Naive thymus-derived CD4-positive, alpha-beta T cell (primary cell): Measurements from ENCODE around the gene CD72. TPM values are rescaled to one million over a fixed set of nuclear protein-coding genes. Genes with fewer than 3 reads are reported as not detected.

Experiments
- ATAC-seq: fragments of 150-1000 bp; cut with Tn5 transposase; 2 replicates; pipeline ENCODE4 v1.10.0; 2021; ENCODE audit warnings: mild to moderate bottlenecking, moderate library complexity
- CTCF ChIA-PET: fragments of 350-600 bp; sonication (Branson Sonifier 250); formaldehyde crosslinking; loops from one replicate; lab custom pipeline; 2021; ENCODE audit warnings: antibody characterized with exemption; lab: Charles Lee
- POLR2A ChIA-PET: fragments of 350-600 bp; sonication (Branson Sonifier 250); formaldehyde crosslinking; loops from one replicate; lab custom pipeline; 2021; ENCODE audit warnings: antibody characterized with exemption, inconsistent platforms; lab: Charles Lee
- DNase-seq, 9 donors: peaks; one replicate each; pipeline versions ENCODE4 v3.0.0 to v3.0.0-alpha.2; 2020 to 2022; ENCODE audit warnings: mixed read lengths in 1 of 9
- H3K27ac ChIP-seq: one replicate; pipeline ENCODE4 v1.7.0; 2013; ENCODE audit warnings: mild to moderate bottlenecking, low read depth, low read length, moderate library complexity
- H3K27me3 ChIP-seq, 2 donors: one replicate each; pipeline ENCODE4 v1.7.0; 2013; ENCODE audit warnings: low read length in 2 of 2, mild to moderate bottlenecking in 2 of 2, moderate library complexity in 2 of 2; ENCODE audit not compliant: control insufficient read depth in 2 of 2, insufficient read depth in 2 of 2
- H3K36me3 ChIP-seq, 3 experiments: 1 replicate in 2 of 3; 2 replicates in 1 of 3; pipeline ENCODE4 v1.7.0; 2013; ENCODE audit warnings: low read length in 3 of 3, mild to moderate bottlenecking in 3 of 3, moderate library complexity in 1 of 3; ENCODE audit not compliant: insufficient read depth in 3 of 3, control insufficient read depth in 2 of 3
- H3K4me1 ChIP-seq, 2 donors: one replicate each; pipeline ENCODE4 v1.7.0; 2013; ENCODE audit warnings: low read length in 2 of 2, mild to moderate bottlenecking in 2 of 2, moderate library complexity in 1 of 2; ENCODE audit not compliant: control insufficient read depth in 2 of 2, insufficient read depth in 2 of 2
- H3K4me3 ChIP-seq: 2 replicates; pipeline ENCODE4 v1.7.0; 2013; ENCODE audit warnings: mild to moderate bottlenecking, low read length
- H3K9me3 ChIP-seq, 3 experiments: 1 replicate in 2 of 3; 2 replicates in 1 of 3; pipeline ENCODE4 v1.7.0; 2013; ENCODE audit warnings: low read length in 3 of 3; ENCODE audit not compliant: control insufficient read depth in 2 of 3
- H3K27ac Mint-ChIP-seq, 9 donors: one replicate each; pipeline ENCODE4 v1.8.0; 2020 to 2022; ENCODE audit warnings: mixed read lengths in 9 of 9, mild to moderate bottlenecking in 8 of 9, moderate library complexity in 5 of 9, inconsistent platforms in 2 of 9
- H3K27me3 Mint-ChIP-seq, 5 donors: one replicate each; pipeline ENCODE4 v1.8.0; 2021 to 2022; ENCODE audit warnings: mixed read lengths in 5 of 5, mild to moderate bottlenecking in 1 of 5
- H3K36me3 Mint-ChIP-seq, 5 donors: one replicate each; pipeline ENCODE4 v1.8.0; 2020 to 2022; ENCODE audit warnings: mixed read lengths in 5 of 5, mild to moderate bottlenecking in 3 of 5, inconsistent platforms in 1 of 5
- H3K4me1 Mint-ChIP-seq, 7 donors: one replicate each; pipeline ENCODE4 v1.8.0; 2020 to 2022; ENCODE audit warnings: mixed read lengths in 7 of 7, mild to moderate bottlenecking in 3 of 7, inconsistent platforms in 1 of 7
- H3K4me3 Mint-ChIP-seq, 10 donors: one replicate each; pipeline ENCODE4 v1.8.0; 2020 to 2022; ENCODE audit warnings: mild to moderate bottlenecking in 10 of 10, mixed read lengths in 10 of 10, moderate library complexity in 6 of 10, inconsistent platforms in 2 of 10
- H3K9me3 Mint-ChIP-seq, 11 donors: one replicate each; pipeline ENCODE4 v1.8.0; 2020 to 2022; ENCODE audit warnings: mixed read lengths in 11 of 11, mild to moderate bottlenecking in 4 of 11, inconsistent platforms in 1 of 11, moderate library complexity in 1 of 11
- intact Hi-C, 2 donors: fragments of 100-400 bp; cut with micrococcal nuclease; formaldehyde crosslinking; loops; one replicate each; pipeline ENCODE4 v1.15.1; 2023
- polyA plus RNA-seq, 2 donors: library from polyadenylated mRNA; unstranded; fragments of 300-500 nt; fragmentation: Illumina TruSeq; gene quantifications; one replicate each; pipeline ENCODE4 v1.2.3, GENCODE V29; 2021
- total RNA-seq, 6 experiments: library from RNA in 5 of 6; stranded (reverse) in 5 of 6; gene quantifications; 1 replicate in 5 of 6; 2 replicates in 1 of 6; pipeline ENCODE4 v1.2.3 and lab custom pipeline; 2021 to 2026

CD72 gene
- total and polyA plus RNA-seq, 7 experiments from 2014 or later = 0.40 to 12.1 (median 5.2) TPM

DNA sequence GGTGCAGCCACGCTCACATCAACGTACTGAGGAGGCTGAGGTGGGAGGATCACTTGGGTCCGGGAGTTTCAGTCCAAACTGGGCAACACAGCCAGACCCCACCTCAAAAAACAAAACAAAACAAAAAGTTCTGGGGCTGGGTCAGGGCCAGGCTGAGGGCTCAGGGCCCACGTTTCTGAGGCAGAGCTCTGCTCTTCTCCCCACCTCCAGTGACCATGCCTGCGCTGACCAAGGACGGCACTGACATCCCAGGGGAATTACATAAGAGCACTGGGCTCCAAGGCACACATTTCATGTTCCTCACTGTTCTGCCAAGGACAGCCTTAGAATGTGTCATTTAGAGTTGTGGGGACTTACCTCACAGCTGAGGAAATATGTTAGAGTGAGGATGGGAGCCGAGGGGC is 53.6 kb downstream of the CD72 start:
- Mint-ChIP-seq H3K36me3 (peaks cover 0 to 21% (median 4%) of the 10 kb centered on the region in 5 donors), H3K27ac (no peak overlapping the region), H3K9me3 (no peaks in the 10 kb centered on the region), H3K4me3 (no peak overlapping the region), H3K27me3 (no peaks in the 10 kb centered on the region), H3K4me1 (peaks cover 0 to 24% (median 0%) of the 10 kb centered on the region in 7 donors)
- Histone ChIP-seq H3K36me3 (no peaks in the 10 kb centered on the region), H3K4me1 (no peaks in the 10 kb centered on the region), H3K9me3 (no peaks in the 10 kb centered on the region), H3K4me3 (no peak overlapping the region), H3K27me3 (no peaks in the 10 kb centered on the region), H3K27ac (no peak overlapping the region)
- ChIA-PET CTCF (interaction anchor here (1.1 kb wide), 1 partner anchor 13 kb away, joined by 3 read pairs; no protein-coding TSS in a partner anchor), POLR2A (no interaction called here)
- DNase-seq (no peak), ATAC-seq (no peak)
- intact Hi-C loops = no loop called here

DNA sequence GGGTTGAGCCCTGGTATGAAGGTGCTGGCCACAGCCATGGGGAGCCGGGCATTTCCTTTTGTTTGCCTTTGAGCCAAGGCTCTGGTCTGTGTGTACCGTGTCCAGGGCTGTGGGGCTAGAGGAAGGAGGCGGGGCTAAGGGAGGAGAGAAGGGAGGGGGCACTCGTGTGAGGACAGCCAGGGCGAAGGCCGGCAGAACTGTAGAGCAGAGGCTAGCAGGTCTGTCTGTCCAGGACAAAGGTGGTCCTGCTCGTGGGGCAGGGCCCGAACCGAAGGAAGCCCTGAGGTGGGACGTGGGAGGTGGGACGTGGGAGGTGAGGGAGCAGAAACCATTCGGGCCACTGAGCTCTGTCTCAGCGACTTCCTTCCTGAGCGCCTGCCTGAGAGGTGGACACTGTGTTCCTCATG is 54.4 kb downstream of the CD72 start:
- CTCF ChIA-PET = interaction anchor here (1.1 kb wide), 1 partner anchor 12 kb away, joined by 3 read pairs; no protein-coding TSS in a partner anchor
- Mint-ChIP-seq H3K4me1 (peaks cover 0 to 17% (median 0%) of the 10 kb centered on the region in 7 donors), H3K36me3 (peaks cover 0 to 21% (median 4%) of the 10 kb centered on the region in 5 donors), H3K27ac (no peak overlapping the region), H3K4me3 (no peak overlapping the region), H3K9me3 (no peaks in the 10 kb centered on the region), H3K27me3 (no peaks in the 10 kb centered on the region)
- no peak overlapping the region for H3K27ac ChIP-seq
- DNase-seq (no peak), ATAC-seq (no peak)
- no peak overlapping the region for H3K4me3 ChIP-seq
- no peaks in the 10 kb centered on the region for H3K36me3 ChIP-seq
- H3K4me1 ChIP-seq = no peaks in the 10 kb centered on the region
- intact Hi-C loops = no loop called here
- no peaks in the 10 kb centered on the region for H3K9me3 ChIP-seq
- H3K27me3 ChIP-seq = no peaks in the 10 kb centered on the region
- POLR2A ChIA-PET = no interaction called here

DNA sequence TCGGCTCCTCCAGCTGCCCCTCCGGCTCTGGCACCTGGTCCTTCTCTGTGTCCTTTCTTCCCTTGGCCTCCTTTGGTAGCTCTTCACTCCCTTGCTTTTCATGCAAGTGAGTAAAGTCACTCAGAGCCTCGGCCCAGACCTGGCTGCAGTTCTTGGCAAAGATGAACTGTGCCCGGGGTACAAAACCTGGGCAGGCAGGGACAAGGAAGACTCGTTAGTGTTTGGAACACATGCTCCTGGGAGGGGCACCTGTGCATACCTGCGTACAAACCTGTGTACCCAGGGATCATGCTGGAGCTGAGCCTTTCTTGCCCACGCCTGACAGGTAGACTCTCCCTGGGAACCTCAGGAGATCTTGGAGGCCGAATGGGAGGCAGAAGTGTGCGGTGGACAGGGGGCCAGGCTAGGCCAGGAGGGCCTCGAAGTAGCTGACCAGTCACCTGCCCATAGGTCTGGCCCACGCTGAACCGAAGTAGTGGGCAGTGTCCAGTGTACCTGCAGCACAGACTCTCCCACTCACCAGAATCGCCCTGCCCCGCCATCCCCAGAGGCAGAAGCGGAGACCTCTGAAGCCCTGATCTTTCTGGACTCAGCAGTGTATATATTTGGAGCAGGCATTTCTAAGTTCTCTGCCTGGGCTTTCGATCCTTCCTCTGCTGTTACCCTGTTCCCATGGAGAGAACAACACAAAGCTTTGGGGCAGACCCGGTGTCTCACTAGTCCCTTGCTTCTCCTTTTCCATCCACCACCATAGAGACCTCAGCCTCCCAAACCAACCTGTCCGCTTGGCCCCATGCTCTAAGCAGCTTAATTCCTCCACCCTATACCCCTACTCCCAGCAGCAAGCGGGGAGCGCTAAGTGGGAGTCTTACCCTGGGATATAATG is 55.1 kb downstream of the CD72 start:
- intact Hi-C loops = no loop called here
- POLR2A ChIA-PET = no interaction called here
- no peaks in the 10 kb centered on the region for H3K36me3 ChIP-seq
- no peak overlapping the region for H3K27ac ChIP-seq
- no peaks in the 10 kb centered on the region for H3K9me3 ChIP-seq
- no peaks in the 10 kb centered on the region for H3K27me3 ChIP-seq
- no peak overlapping the region for H3K4me3 ChIP-seq
- CTCF ChIA-PET = no interaction called here
- Mint-ChIP-seq H3K27ac (peak overlapping the region in 2 of 9 donors; percentile 43 to 56), H3K36me3 (peaks cover 0 to 21% (median 4%) of the 10 kb centered on the region in 5 donors), H3K27me3 (no peaks in the 10 kb centered on the region), H3K4me1 (peaks cover 0 to 17% (median 0%) of the 10 kb centered on the region in 7 donors), H3K4me3 (no peak overlapping the region), H3K9me3 (no peaks in the 10 kb centered on the region)
- DNase-seq (no peak), ATAC-seq (no peak)
- H3K4me1 ChIP-seq = no peaks in the 10 kb centered on the region

DNA sequence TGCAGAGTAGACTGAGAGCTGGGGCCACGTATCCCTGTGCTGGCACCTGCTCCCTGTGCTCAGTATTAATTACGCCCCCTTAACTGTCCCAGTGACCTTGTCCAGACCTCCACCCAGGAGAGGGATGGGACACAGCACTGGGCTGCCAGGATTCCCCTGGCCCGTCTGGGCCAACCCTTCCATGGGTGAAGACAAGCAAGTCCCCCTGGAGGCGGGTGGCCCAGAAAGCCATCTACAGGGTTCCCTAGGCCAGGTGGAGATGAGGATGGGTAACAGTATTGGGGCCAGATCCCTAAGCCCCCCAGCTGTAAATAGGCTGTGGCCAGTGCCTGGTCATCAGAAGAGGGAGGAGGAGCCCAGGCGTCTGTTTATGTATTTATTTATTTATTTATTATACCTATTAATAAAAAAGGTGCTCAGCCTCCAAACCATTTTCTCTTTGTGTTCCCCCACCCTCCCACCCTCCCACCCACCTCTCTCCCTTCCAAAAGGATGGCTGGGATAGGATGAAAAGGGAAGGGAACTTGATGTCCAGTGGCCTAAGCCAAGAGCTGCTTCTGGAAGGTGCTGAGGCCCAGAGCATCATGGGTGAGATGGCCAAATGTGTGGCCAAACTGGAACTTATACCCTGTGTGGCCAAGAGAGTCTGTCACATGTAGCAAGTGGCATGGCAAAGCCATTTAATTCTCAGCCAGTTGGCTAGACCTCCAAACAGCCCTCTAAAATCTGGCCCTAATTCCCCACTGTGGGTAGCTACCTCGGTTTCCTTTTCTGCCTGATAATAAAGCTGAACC is 56.5 kb downstream of the CD72 start:
- intact Hi-C loops = no loop called here

DNA sequence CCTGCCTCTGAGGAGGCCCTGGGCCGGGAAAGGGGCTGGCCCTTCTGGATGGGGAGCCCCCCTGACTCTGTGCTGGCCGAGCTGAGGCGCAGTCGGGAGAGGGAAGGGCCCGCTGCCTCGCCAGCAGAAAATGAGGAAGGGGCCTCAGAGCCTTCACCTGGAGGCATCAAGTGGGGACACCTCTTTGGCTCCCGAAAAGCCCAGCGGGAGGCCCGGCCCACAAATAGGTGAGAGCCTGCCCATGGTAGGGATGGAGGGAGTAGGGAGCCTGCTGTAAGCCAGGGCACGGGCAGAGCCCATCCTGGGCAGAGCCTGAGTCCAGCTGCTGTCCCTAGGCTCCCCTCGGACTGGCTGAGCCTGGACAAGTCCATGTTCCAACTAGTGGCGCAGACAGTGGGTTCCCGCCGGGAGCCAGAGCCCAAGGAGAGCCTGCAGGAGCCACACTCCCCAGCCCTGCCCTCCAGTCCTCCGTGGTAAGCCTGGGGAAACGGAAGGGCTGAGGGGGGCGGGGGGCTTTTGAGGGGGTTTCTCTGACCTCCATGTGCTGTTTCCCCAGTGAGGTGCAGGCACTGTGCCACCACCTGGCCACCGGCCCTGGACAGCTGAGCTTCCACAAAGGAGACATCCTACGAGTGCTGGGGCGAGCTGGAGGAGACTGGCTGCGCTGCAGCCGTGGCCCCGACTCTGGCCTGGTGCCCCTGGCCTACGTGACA is 57.4 kb downstream of the CD72 start:
- H3K4me3 ChIP-seq = no peak overlapping the region
- Mint-ChIP-seq H3K27ac (peak overlapping the region in 1 of 9 donors; percentile 28), H3K4me3 (no peak overlapping the region), H3K4me1 (peaks cover 0 to 9% (median 0%) of the 10 kb centered on the region in 7 donors), H3K36me3 (peaks cover 0 to 22% (median 4%) of the 10 kb centered on the region in 5 donors), H3K9me3 (no peaks in the 10 kb centered on the region), H3K27me3 (no peaks in the 10 kb centered on the region)
- ATAC-seq = no peak
- no peaks in the 10 kb centered on the region for H3K36me3 ChIP-seq
- ChIA-PET CTCF (no interaction called here), POLR2A (no interaction called here)
- H3K9me3 ChIP-seq = no peaks in the 10 kb centered on the region
- DNase-seq = no peak
- no peaks in the 10 kb centered on the region for H3K4me1 ChIP-seq
- intact Hi-C loops = no loop called here
- no peak overlapping the region for H3K27ac ChIP-seq
- no peaks in the 10 kb centered on the region for H3K27me3 ChIP-seq

More for the DNA sequence above, 56.5 kb downstream of the CD72 start:
- no peaks in the 10 kb centered on the region for H3K36me3 ChIP-seq
- no peak for ATAC-seq
- H3K27me3 ChIP-seq = no peaks in the 10 kb centered on the region
- peaks cover 0 to 23% (median 4%) of the 10 kb centered on the region in 5 donors for H3K36me3 Mint-ChIP-seq
- no peaks in the 10 kb centered on the region for H3K9me3 Mint-ChIP-seq
- H3K9me3 ChIP-seq = no peaks in the 10 kb centered on the region
- H3K4me3 ChIP-seq = no peak overlapping the region
- ChIA-PET CTCF (no interaction called here), POLR2A (no interaction called here)
- no peak overlapping the region for H3K27ac ChIP-seq
- no peaks in the 10 kb centered on the region for H3K4me1 ChIP-seq
- H3K4me3 Mint-ChIP-seq = no peak overlapping the region
- DNase-seq = no peak
- H3K27ac Mint-ChIP-seq = peak overlapping the region in 1 of 9 donors; percentile 28
- H3K4me1 Mint-ChIP-seq = peaks cover 0 to 12% (median 0%) of the 10 kb centered on the region in 7 donors
- no peaks in the 10 kb centered on the region for H3K27me3 Mint-ChIP-seq
